Thymus (tissue), 11 donors: ENCODE measurements around the gene ITPR1. TPM values are rescaled to one million over a fixed set of nuclear protein-coding genes. Genes with fewer than 3 reads are reported as not detected.

ENCODE experiments used
- DNase-seq, 9 donors: peaks; one replicate each; pipeline ENCODE4 v3.0.0-alpha.2; 2013; ENCODE audit warnings: low spot score in 9 of 9, low read depth in 6 of 9, missing footprints in 1 of 9
- H3K27ac ChIP-seq, 2 donors: one replicate each; pipeline ENCODE4 v1.5.1; 2013; ENCODE audit warnings: control low read depth in 1 of 2, low read depth in 1 of 2, low read length in 1 of 2, mild to moderate bottlenecking in 1 of 2, moderate library complexity in 1 of 2
- H3K27me3 ChIP-seq, 2 donors: one replicate each; pipeline ENCODE4 v1.5.1; 2013; ENCODE audit warnings: low read length in 1 of 2; ENCODE audit not compliant: control insufficient read depth in 2 of 2, insufficient read depth in 1 of 2
- H3K36me3 ChIP-seq, 2 donors: one replicate each; pipeline ENCODE4 v1.5.1; 2013; ENCODE audit warnings: low read length in 1 of 2, mild to moderate bottlenecking in 1 of 2, moderate library complexity in 1 of 2; ENCODE audit not compliant: control insufficient read depth in 2 of 2, insufficient read depth in 2 of 2
- H3K4me1 ChIP-seq, 2 donors: one replicate each; pipeline ENCODE4 v1.5.1; 2013; ENCODE audit warnings: low read length in 2 of 2; ENCODE audit not compliant: control insufficient read depth in 2 of 2, insufficient read depth in 2 of 2
- H3K4me3 ChIP-seq, 2 donors: one replicate each; pipeline ENCODE4 v1.5.1; 2013; ENCODE audit warnings: low read length in 2 of 2, control low read depth in 1 of 2, mild to moderate bottlenecking in 1 of 2
- H3K9me3 ChIP-seq, 2 donors: one replicate each; pipeline ENCODE4 v1.5.1; 2013; ENCODE audit warnings: low read length in 1 of 2, mild to moderate bottlenecking in 1 of 2; ENCODE audit not compliant: control insufficient read depth in 2 of 2, insufficient read depth in 1 of 2
- WGBS: extraction: QIAGEN DNeasy Blood & Tissue Kit; methylation state at CpG from one replicate; pipeline ENCODE4 v1.1.7; 2013; 5-methylcytosine and 5-hydroxymethylcytosine counted together
- polyA plus RNA-seq: library from polyadenylated mRNA; stranded (reverse); fragments of 200-250 nt; gene quantifications from one replicate; pipeline ENCODE4 v1.2.3, GENCODE V29; 2013
- total RNA-seq: library from RNA; stranded (reverse); fragments of 120-200 nt; gene quantifications from one replicate; pipeline ENCODE4 v1.2.4, GENCODE V29; 2013
- donor health status: healthy.

Gene ITPR1
- total and polyA plus RNA-seq, 2 donors: 23.9 to 36.6 TPM

GRCh38 chr3:4678320-4678719 is 185.2 kb downstream of the ITPR1 start:
- no peaks in the 10 kb centered on the region for H3K27me3 ChIP-seq
- peaks cover 0 to under 1% of the 10 kb centered on the region in 2 donors for H3K4me1 ChIP-seq
- H3K9me3 ChIP-seq: no peaks in the 10 kb centered on the region
- H3K4me3 ChIP-seq: no peak overlapping the region
- WGBS: 88% methylated on average over 10 of the region's 10 CpGs
- DNase-seq: no peak
- H3K36me3 ChIP-seq: peaks cover 23 to 45% of the 10 kb centered on the region in 2 donors
- H3K27ac ChIP-seq: no peak overlapping the region

- no peak overlapping the region for H3K27ac ChIP-seq
- H3K4me3 ChIP-seq: no peak overlapping the region
- WGBS: 100% methylated on average over 3 of the region's 3 CpGs
- H3K4me1 ChIP-seq: peaks cover 0 to 2% of the 10 kb centered on the region in 2 donors
- no peak for DNase-seq
- no peaks in the 10 kb centered on the region for H3K9me3 ChIP-seq
- no peaks in the 10 kb centered on the region for H3K27me3 ChIP-seq
- H3K36me3 ChIP-seq: peaks cover 42 to 57% of the 10 kb centered on the region in 2 donors
Observed at GRCh38 chr3:4680227-4680691, 187.1 kb downstream of the ITPR1 start.

GRCh38 chr3:4680871-4681300 is 187.7 kb downstream of the ITPR1 start:
- peaks cover 46 to 63% of the 10 kb centered on the region in 2 donors for H3K36me3 ChIP-seq
- H3K27ac ChIP-seq: no peak overlapping the region
- no peaks in the 10 kb centered on the region for H3K9me3 ChIP-seq
- no peak overlapping the region for H3K4me3 ChIP-seq
- H3K27me3 ChIP-seq: no peaks in the 10 kb centered on the region
- DNase-seq: no peak
- peaks cover 0 to 2% of the 10 kb centered on the region in 2 donors for H3K4me1 ChIP-seq
- 98% methylated on average over 2 of the region's 2 CpGs for WGBS

- Histone ChIP-seq H3K27me3 (no peaks in the 10 kb centered on the region), H3K4me1 (peaks cover 0 to 2% of the 10 kb centered on the region in 2 donors), H3K9me3 (no peaks in the 10 kb centered on the region), H3K27ac (no peak overlapping the region), H3K4me3 (no peak overlapping the region), H3K36me3 (peaks cover 47 to 66% of the 10 kb centered on the region in 2 donors)
- DNase-seq: no peak
Observed at GRCh38 chr3:4681301-4681700, 188.2 kb downstream of the ITPR1 start.

- no peaks in the 10 kb centered on the region for H3K9me3 ChIP-seq
- peaks cover 59 to 67% of the 10 kb centered on the region in 2 donors for H3K36me3 ChIP-seq
- H3K4me3 ChIP-seq: no peak overlapping the region
- DNase-seq: peak in 1 of 9 donors; percentile 4
- H3K4me1 ChIP-seq: peaks cover 0 to 2% of the 10 kb centered on the region in 2 donors
- WGBS: 96% methylated on average over 1 of the region's 1 CpG
- no peak overlapping the region for H3K27ac ChIP-seq
- no peaks in the 10 kb centered on the region for H3K27me3 ChIP-seq
Observed at GRCh38 chr3:4684117-4684516, 191.0 kb downstream of the ITPR1 start.

GRCh38 chr3:4684976-4685375 is 191.8 kb downstream of the ITPR1 start:
- no peak for DNase-seq
- H3K4me1 ChIP-seq: peaks cover 0 to 2% of the 10 kb centered on the region in 2 donors
- no peaks in the 10 kb centered on the region for H3K9me3 ChIP-seq
- no peak overlapping the region for H3K4me3 ChIP-seq
- H3K27ac ChIP-seq: no peak overlapping the region
- 98% methylated on average over 10 of the region's 10 CpGs for WGBS
- H3K27me3 ChIP-seq: no peaks in the 10 kb centered on the region
- peaks cover 68 to 70% of the 10 kb centered on the region in 2 donors for H3K36me3 ChIP-seq

- Histone ChIP-seq H3K27me3 (no peaks in the 10 kb centered on the region), H3K4me3 (no peak overlapping the region), H3K36me3 (peaks cover 67 to 69% of the 10 kb centered on the region in 2 donors), H3K27ac (no peak overlapping the region), H3K9me3 (no peaks in the 10 kb centered on the region), H3K4me1 (peaks cover 0 to 2% of the 10 kb centered on the region in 2 donors)
- 92% methylated on average over 10 of the region's 10 CpGs for WGBS
- no peak for DNase-seq
Observed at GRCh38 chr3:4685673-4686345, 192.7 kb downstream of the ITPR1 start.

GRCh38 chr3:4686619-4687018 is 193.5 kb downstream of the ITPR1 start:
- H3K36me3 ChIP-seq: peaks cover 63 to 69% of the 10 kb centered on the region in 2 donors
- 99% methylated on average over 4 of the region's 4 CpGs for WGBS
- DNase-seq: no peak
- H3K27ac ChIP-seq: no peak overlapping the region
- H3K4me3 ChIP-seq: no peak overlapping the region
- H3K27me3 ChIP-seq: no peaks in the 10 kb centered on the region
- peaks cover 0 to 2% of the 10 kb centered on the region in 2 donors for H3K4me1 ChIP-seq
- H3K9me3 ChIP-seq: no peaks in the 10 kb centered on the region

- peaks cover 66 to 72% of the 10 kb centered on the region in 2 donors for H3K36me3 ChIP-seq
- 97% methylated on average over 4 of the region's 4 CpGs for WGBS
- no peaks in the 10 kb centered on the region for H3K9me3 ChIP-seq
- peaks cover 0 to 2% of the 10 kb centered on the region in 2 donors for H3K4me1 ChIP-seq
- no peak overlapping the region for H3K4me3 ChIP-seq
- no peak for DNase-seq
- H3K27ac ChIP-seq: no peak overlapping the region
- no peaks in the 10 kb centered on the region for H3K27me3 ChIP-seq
Observed at GRCh38 chr3:4687167-4687566, 194.0 kb downstream of the ITPR1 start.
